ENCODE measurements around the gene WNT6.

WNT6 gene

DNA sequence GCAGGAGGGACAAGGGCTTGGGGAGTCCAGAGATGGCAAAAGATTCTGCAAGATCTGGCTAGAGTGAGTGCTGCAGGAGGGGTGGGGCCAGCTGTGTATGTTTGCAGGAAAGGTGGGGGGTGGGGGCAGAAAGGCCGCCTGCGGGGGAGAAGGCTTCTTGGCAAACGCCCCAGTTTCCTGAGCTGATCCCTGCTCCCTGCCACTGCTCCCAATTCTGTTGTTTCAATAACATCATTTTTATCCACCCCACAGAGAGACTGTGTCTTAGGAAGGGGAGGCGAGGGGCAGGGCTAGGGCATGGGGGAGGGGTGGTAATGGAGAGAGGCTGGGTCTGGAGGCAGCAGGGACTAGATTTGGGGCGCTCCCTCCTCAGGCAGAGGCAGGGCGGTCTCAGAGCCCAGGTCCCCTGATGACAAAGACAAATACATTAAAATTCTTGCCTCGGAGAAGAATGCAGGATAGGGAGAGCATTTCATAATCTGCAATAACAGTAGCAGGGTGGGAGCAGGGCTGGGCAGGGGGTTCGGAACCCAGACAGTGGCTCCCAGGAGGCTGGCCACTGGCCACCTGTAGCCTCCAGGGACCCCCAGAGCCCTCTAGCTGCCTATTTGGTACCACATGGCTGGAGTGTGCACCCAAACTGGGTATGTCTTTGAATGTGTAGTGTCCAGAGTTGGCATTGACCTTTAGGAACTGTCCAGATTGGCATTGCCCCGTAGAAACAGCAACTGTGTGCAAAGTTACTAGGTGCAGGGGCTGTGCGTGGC, 2.1 kb upstream of the WNT6 start:
- no peaks in the 10 kb centered on the region for H3K36me3 ChIP-seq (ENCODE audit: control insufficient read depth, insufficient read depth, low read length)
- no peak overlapping the region for H3K9ac ChIP-seq (ENCODE audit: low read length)
- H3K4me1 ChIP-seq (ENCODE audit: control insufficient read depth, insufficient read depth, low read length), result peaks cover 59% of the 10 kb centered on the region
- H3K9me3 ChIP-seq (ENCODE audit: control insufficient read depth, insufficient read depth, low read depth, low read length), result no peaks in the 10 kb centered on the region
- H3K4me3 ChIP-seq (ENCODE audit: low read depth, low read length), result no peak overlapping the region
- H3K27me3 ChIP-seq (ENCODE audit: control insufficient read depth, insufficient read depth, low read length), result peaks cover 96% of the 10 kb centered on the region
- no peak overlapping the region for H3K27ac ChIP-seq (ENCODE audit: low read depth, low read length)

DNA sequence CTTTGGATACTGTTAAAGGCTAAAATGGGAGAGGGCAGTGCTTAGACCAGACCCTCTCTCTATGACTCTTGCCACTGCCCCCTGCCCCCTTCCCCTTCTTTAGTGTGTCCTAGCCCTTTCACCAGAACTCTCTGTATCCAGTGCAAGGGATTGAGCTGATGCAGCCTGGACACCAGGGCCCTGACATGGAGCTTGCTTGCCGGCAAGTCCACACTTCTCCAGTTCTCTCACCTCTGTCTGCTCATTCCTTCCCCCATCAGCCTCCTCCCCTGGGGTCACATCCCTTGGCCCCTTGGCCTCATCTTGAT, 1.5 kb upstream of the WNT6 start:
- Histone ChIP-seq H3K36me3 (ENCODE audit: control insufficient read depth, insufficient read depth, low read length) (no peaks in the 10 kb centered on the region), H3K4me3 (ENCODE audit: low read depth, low read length) (no peak overlapping the region), H3K9me3 (ENCODE audit: control insufficient read depth, insufficient read depth, low read depth, low read length) (no peaks in the 10 kb centered on the region), H3K27ac (ENCODE audit: low read depth, low read length) (no peak overlapping the region), H3K27me3 (ENCODE audit: control insufficient read depth, insufficient read depth, low read length) (peaks cover 99% of the 10 kb centered on the region), H3K4me1 (ENCODE audit: control insufficient read depth, insufficient read depth, low read length) (peaks cover 57% of the 10 kb centered on the region), H3K9ac (ENCODE audit: low read length) (no peak overlapping the region)

DNA sequence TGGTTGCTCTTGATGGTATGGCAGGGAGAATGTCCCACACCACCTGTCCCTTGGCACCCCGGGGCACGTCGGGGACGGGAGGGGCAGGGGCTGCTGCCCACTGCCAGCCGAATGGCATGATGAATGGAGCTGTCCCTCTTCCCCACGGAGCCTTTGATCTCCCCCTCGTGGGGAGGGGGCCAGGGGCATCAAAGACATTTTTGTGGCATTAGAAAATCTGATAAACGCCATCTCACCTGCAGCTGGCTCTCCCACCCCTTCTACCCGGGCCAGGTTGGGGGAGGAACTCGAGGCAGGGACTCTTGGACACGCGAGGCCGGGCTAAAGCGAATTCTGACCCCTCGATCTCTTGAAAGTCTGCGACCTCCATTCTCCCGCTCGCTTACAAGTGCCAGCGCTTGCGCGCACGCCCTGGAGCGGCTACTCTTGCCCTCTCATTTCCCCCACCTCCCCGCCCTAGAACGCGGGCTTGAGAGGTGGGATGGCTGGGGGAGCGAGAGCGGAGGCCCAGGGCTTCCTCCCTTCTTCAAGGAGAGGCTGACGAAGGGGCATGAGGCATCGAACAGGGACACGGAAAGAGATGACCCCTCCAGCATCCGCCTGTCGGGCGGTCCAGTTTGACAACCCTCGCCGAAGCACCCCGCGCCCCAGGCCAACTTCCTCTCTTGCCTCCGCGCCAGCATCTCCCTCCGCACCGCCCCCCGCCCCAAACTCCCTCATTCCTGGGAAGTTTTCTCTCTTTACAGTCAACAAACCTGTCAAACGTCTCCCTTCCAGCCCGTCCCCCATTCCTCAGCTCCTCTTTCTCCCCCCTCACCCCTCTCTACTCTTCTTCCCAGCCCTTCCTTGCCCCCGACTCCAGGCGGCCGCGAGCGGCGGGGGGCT, 692 bp upstream of the WNT6 start:
- Histone ChIP-seq H3K36me3 (ENCODE audit: control insufficient read depth, insufficient read depth, low read length) (no peaks in the 10 kb centered on the region), H3K27ac (ENCODE audit: low read depth, low read length) (no peak overlapping the region), H3K27me3 (ENCODE audit: control insufficient read depth, insufficient read depth, low read length) (peaks cover 99% of the 10 kb centered on the region), H3K9ac (ENCODE audit: low read length) (no peak overlapping the region), H3K4me3 (ENCODE audit: low read depth, low read length) (peak overlapping the region; percentile 53), H3K9me3 (ENCODE audit: control insufficient read depth, insufficient read depth, low read depth, low read length) (no peaks in the 10 kb centered on the region), H3K4me1 (ENCODE audit: control insufficient read depth, insufficient read depth, low read length) (peaks cover 50% of the 10 kb centered on the region)

DNA sequence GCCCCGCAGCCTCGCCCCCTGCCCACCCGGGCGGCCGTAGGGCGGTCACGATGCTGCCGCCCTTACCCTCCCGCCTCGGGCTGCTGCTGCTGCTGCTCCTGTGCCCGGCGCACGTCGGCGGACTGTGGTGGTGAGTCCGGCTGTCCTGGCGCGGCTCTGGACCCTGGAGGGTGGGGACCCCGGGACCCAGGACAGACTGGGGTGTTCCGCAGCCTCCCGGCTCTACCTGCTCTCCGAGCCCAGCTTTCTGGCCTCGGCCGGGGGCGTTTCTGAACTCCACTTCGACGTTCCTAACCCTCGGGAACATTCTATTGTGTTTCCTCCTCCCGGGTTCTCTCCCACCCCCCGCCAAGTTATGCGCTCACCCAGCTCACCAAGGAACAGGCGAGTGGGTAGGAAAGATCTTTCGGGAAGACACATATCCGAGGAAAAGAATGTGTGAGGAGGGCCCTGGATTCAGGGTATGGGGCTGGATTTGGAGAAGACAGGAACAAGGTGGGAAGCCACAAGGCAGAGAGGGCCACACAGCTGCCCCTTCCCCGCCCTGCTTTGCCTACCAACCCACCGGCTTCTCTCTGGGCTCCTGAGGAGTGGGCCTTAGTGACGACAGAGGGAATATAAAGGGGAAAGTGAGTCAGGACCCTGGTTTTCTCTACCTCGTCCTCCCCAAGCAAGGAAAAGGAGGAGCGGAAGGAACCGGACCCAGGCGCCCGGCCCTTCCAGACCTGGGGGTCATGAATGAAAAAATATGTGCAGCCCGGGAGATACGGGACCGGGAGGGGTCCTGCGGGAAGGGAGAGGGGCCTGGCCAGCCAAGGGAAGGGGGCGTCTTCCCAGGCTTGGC, 605 bp downstream of the WNT6 start:
- Histone ChIP-seq H3K4me3 (ENCODE audit: low read depth, low read length) (peak overlapping the region; percentile 53), H3K36me3 (ENCODE audit: control insufficient read depth, insufficient read depth, low read length) (no peaks in the 10 kb centered on the region), H3K27me3 (ENCODE audit: control insufficient read depth, insufficient read depth, low read length) (peaks cover 98% of the 10 kb centered on the region), H3K4me1 (ENCODE audit: control insufficient read depth, insufficient read depth, low read length) (peaks cover 41% of the 10 kb centered on the region), H3K9me3 (ENCODE audit: control insufficient read depth, insufficient read depth, low read depth, low read length) (no peaks in the 10 kb centered on the region), H3K27ac (ENCODE audit: low read depth, low read length) (no peak overlapping the region), H3K9ac (ENCODE audit: low read length) (no peak overlapping the region)

DNA sequence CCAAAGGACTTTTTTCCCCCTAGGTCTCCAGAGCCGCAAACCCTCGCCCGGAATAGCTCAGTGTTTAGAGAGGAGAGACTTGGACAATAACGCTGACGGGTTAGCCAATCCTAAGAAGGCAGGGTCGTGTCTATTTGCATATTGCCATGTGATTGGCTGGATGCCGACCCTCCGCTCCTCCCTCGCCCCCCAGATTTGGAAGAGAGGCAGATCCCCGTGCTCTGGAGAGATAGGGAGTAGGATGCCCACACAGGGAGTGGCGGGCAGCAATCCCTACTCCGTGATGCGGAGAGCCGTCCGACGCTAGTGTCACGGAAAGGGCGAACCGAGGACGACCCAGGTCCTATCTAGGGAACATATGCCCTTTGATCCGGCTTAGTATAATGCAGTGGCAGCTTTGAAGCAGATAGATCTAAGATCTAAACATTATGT, 1.4 kb downstream of the WNT6 start:
- H3K9me3 ChIP-seq (ENCODE audit: control insufficient read depth, insufficient read depth, low read depth, low read length), result no peaks in the 10 kb centered on the region
- H3K9ac ChIP-seq (ENCODE audit: low read length), result no peak overlapping the region
- H3K27ac ChIP-seq (ENCODE audit: low read depth, low read length), result no peak overlapping the region
- no peaks in the 10 kb centered on the region for H3K36me3 ChIP-seq (ENCODE audit: control insufficient read depth, insufficient read depth, low read length)
- peaks cover 33% of the 10 kb centered on the region for H3K4me1 ChIP-seq (ENCODE audit: control insufficient read depth, insufficient read depth, low read length)
- H3K27me3 ChIP-seq (ENCODE audit: control insufficient read depth, insufficient read depth, low read length), result peaks cover 96% of the 10 kb centered on the region
- peak overlapping the region; percentile 26; the same call in 1 of the 2 replicates for H3K4me3 ChIP-seq (ENCODE audit: low read depth, low read length)

DNA sequence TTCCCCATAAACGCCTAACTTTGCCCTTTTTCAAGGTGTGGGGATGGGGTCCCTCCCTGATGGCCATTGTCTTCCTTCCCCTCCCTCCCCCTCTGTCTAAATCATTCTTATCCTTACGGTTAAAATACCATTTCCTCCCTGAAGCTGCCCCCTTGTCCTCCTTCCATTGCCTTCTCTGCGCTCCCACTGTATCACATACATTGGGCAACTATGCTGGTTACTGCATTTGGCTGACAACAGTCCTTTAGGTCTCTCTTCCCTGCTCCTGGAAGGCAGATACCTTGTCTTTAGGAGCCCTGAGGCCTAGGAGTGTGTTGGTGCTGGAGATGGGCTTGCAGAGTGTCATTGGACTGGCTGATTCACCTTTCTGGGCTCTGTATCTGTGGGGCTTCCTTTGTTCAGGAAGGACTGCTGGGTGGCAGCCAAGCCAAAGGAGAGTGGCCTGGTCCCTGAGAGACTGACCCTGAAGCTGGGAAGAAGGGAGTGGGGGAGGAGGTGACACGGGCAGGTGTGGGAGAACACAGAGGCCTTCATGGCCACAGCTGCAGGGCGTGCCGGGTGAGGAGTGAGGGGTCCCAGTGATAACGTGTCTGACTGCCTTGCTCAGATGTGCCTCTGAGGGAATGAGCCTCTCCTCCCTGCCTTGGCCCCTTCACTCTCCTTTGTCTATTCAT, 2.2 kb downstream of the WNT6 start:
- Histone ChIP-seq H3K27me3 (ENCODE audit: control insufficient read depth, insufficient read depth, low read length) (peaks cover 95% of the 10 kb centered on the region), H3K9ac (ENCODE audit: low read length) (no peak overlapping the region), H3K36me3 (ENCODE audit: control insufficient read depth, insufficient read depth, low read length) (no peaks in the 10 kb centered on the region), H3K4me3 (ENCODE audit: low read depth, low read length) (no peak overlapping the region), H3K4me1 (ENCODE audit: control insufficient read depth, insufficient read depth, low read length) (peaks cover 26% of the 10 kb centered on the region), H3K9me3 (ENCODE audit: control insufficient read depth, insufficient read depth, low read depth, low read length) (no peaks in the 10 kb centered on the region), H3K27ac (ENCODE audit: low read depth, low read length) (no peak overlapping the region)

DNA sequence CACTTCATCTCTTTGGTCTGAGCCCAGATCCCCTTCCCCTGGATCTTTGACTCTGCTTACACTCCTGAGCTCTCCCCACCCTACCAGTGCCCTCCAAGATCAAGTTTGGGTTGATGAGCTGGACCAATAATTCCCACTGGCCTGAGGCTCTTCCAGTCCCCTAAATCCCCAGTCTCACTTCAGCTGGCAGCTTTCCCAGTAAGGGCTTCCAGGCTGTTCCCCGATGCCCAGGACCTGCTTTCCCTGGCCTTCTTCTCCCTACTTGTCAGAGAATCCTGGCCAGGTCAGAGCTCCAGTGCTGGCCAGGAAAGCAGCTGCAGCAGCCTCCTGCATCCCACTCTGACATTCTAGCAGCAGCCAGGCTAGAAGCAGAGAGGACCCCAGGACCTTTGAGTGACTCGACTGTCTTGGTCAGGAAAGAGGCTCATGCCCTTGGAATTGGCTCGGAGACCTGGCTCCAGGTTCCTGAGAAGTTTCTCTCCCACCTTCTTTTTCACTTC, 3.5 kb downstream of the WNT6 start:
- Histone ChIP-seq H3K9ac (ENCODE audit: low read length) (no peak overlapping the region), H3K4me3 (ENCODE audit: low read depth, low read length) (no peak overlapping the region), H3K9me3 (ENCODE audit: control insufficient read depth, insufficient read depth, low read depth, low read length) (no peaks in the 10 kb centered on the region), H3K4me1 (ENCODE audit: control insufficient read depth, insufficient read depth, low read length) (peaks cover 16% of the 10 kb centered on the region), H3K27me3 (ENCODE audit: control insufficient read depth, insufficient read depth, low read length) (peaks cover 95% of the 10 kb centered on the region), H3K36me3 (ENCODE audit: control insufficient read depth, insufficient read depth, low read length) (no peaks in the 10 kb centered on the region), H3K27ac (ENCODE audit: low read depth, low read length) (no peak overlapping the region)

DNA sequence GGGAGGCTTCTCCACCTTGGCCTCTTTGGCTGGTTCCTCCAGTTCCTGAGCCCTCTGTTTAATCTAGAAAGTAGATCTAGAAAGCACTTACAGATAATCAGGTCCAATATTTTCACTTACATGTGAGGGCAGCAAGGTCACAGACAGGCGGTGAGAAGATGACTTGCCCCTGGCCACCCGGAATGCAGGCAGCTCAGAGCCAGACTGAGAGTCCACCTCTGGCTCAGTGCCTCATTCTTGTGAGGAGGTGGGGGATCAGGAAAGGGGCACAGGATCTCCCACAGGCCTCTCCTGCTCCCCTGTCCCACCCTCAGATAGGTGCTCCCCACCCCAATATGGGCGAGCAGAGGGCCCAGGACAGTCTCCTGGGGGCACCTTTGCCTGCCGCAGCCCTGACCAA, 5.8 kb downstream of the WNT6 start:
- Histone ChIP-seq H3K36me3 (ENCODE audit: control insufficient read depth, insufficient read depth, low read length) (no peaks in the 10 kb centered on the region), H3K27ac (ENCODE audit: low read depth, low read length) (no peak overlapping the region), H3K9me3 (ENCODE audit: control insufficient read depth, insufficient read depth, low read depth, low read length) (no peaks in the 10 kb centered on the region), H3K9ac (ENCODE audit: low read length) (no peak overlapping the region), H3K27me3 (ENCODE audit: control insufficient read depth, insufficient read depth, low read length) (peaks cover 95% of the 10 kb centered on the region), H3K4me3 (ENCODE audit: low read depth, low read length) (no peak overlapping the region), H3K4me1 (ENCODE audit: control insufficient read depth, insufficient read depth, low read length) (peaks cover 4% of the 10 kb centered on the region; the same call in 1 of the 2 replicates)

DNA sequence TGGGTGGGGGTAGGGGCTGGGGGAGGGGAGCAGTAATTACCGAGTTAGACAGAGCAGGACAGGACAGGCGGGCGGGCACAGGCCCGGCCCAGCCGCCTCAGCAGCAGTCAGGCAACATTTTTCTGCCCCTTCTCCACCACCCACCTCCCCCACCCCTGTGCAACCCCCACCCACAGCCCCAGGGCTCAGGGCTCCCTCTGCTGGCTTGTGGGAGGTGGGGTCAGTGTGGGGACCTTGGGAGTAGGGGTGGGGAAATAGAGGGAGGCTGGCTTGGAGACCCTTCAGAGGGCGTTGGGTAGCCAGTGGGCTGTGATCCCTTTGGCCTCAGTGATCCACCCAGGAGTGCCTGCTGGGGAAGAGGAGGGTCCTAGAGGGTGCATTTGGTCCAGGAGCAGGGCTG, 6.4 kb downstream of the WNT6 start:
- Histone ChIP-seq H3K4me1 (ENCODE audit: control insufficient read depth, insufficient read depth, low read length) (peaks cover 2% of the 10 kb centered on the region; the same call in 1 of the 2 replicates), H3K27ac (ENCODE audit: low read depth, low read length) (no peak overlapping the region), H3K27me3 (ENCODE audit: control insufficient read depth, insufficient read depth, low read length) (peaks cover 96% of the 10 kb centered on the region), H3K4me3 (ENCODE audit: low read depth, low read length) (no peak overlapping the region), H3K9ac (ENCODE audit: low read length) (no peak overlapping the region), H3K9me3 (ENCODE audit: control insufficient read depth, insufficient read depth, low read depth, low read length) (no peaks in the 10 kb centered on the region), H3K36me3 (ENCODE audit: control insufficient read depth, insufficient read depth, low read length) (no peaks in the 10 kb centered on the region)

DNA sequence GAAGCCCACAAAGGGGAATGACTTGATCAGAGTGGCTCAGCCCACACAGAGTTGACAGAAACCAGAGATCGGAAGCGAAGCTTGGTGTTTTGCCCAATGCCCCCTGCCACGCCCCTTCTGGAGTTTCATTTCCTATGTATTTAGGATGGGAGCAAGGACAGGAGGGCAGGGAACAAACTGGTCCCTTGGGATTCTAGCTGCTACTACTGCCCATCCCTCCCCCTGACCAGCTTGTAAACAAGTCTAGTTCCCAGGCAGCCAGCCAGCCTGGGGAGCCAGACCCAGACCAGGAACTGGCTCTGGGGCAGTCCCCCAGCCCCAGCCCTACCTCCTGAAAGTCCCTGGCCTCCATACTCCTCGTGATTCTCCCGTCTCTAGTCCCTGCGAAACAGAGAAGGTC, 8.3 kb downstream of the WNT6 start:
- Histone ChIP-seq H3K27me3 (ENCODE audit: control insufficient read depth, insufficient read depth, low read length) (peaks cover 96% of the 10 kb centered on the region), H3K4me3 (ENCODE audit: low read depth, low read length) (no peak overlapping the region), H3K9me3 (ENCODE audit: control insufficient read depth, insufficient read depth, low read depth, low read length) (no peaks in the 10 kb centered on the region), H3K27ac (ENCODE audit: low read depth, low read length) (no peak overlapping the region), H3K4me1 (ENCODE audit: control insufficient read depth, insufficient read depth, low read length) (peaks cover 13% of the 10 kb centered on the region), H3K36me3 (ENCODE audit: control insufficient read depth, insufficient read depth, low read length) (no peaks in the 10 kb centered on the region), H3K9ac (ENCODE audit: low read length) (no peak overlapping the region)
